ENCODE data around the gene NALCN. TPM values are rescaled to one million over a fixed set of nuclear protein-coding genes. Genes with fewer than 3 reads are reported as not detected.

NALCN gene
- total RNA-seq (0.89 TPM), polyA plus RNA-seq (ENCODE audit: insufficient read depth in 1 of 8, insufficient read length in 8 of 8, low replicate concordance in 1 of 8) (1 to 10 TPM in 1 of 8 donors, under 1 TPM in 7; 0.24 to 1.2 (median 0.32) TPM)
- long read RNA-seq, donor 1, result 0 reads
- long read RNA-seq, donor 2, result 0 reads
- long read RNA-seq, donor 3, result 0 reads
- long read RNA-seq, donor 4, result 0 reads
- long read RNA-seq, donor 5, result 0 reads
- long read RNA-seq, donor 6, result 0 reads
- long read RNA-seq, donor 7, result 0 reads
- long read RNA-seq, donor 8, result 0 reads
- long read RNA-seq, donor 9, result 0 reads
- long read RNA-seq, donor 10, result 0 reads
- long read RNA-seq, donor 11, result 0 reads

DNA sequence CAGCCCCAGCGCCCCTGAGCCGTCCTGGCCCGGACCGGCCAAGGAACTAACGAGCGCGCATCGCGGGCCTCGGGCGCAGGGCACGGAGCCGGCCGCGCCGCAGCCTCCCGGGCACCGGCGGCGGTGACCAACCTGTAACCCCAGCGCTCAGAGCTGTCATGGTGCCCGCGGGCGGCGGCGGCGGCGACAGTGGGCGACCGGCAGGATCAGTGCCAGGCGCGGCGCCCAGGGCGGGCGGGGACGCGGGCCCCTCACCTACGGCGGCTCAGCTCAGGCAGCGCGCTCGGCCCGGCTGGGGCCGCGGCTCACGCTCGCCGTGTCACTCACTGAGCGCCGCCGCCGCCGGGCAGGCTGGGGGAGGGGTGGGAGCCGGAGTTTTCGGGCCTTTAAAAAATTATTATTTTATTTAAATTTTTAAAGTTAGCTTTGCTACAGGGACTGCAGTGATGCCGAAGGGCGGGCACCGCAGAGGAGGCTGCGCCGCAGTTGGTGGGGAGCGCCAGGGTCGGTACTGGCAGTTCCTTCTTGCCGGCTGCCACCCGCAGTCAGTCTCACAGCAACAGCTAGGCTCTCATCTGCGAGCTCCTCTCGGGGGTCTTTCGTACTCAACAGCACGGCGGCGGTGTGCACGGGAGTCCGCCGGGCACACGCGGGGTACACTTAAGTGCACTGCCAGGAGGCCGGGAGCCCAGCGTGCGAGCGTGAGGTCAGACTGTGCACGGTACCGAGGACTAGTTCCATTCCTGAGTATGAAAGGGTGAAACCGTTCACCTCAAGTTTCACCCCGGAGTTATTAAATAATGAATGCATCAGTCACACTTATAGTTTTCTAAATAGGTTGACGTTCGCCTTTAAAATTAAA is at the start of gene NALCN:
TSS of gene NALCN (minus strand) at position 328 of the 862 bp plus-strand sequence. CDS start 17,382 bp downstream, outside the sequence.
- under 1% methylated on average over 63 of the region's 85 CpGs for whole genome bisulfite sequencing (ENCODE audit: insufficient coverage)
- H3K27ac ChIP-seq (ENCODE audit: low read length), result no peak within 1 kb of the TSS
- H3K9me3 ChIP-seq (replicated peaks; ENCODE audit: control insufficient read depth, low read depth, low read length), result no peaks in the 10 kb centered on the region
- H3K36me3 ChIP-seq (ENCODE audit: control insufficient read depth, insufficient read depth, low read length), result no peaks in the 10 kb centered on the region
- peaks cover 23% of the 10 kb centered on the region for H3K27me3 ChIP-seq (ENCODE audit: control insufficient read depth, insufficient read depth, low read length)
- H3K4me3 ChIP-seq (ENCODE audit: low read length), result peak within 1 kb of the TSS; percentile 26
- DNase-seq, result peak; percentile 7
- H3K4me1 ChIP-seq (ENCODE audit: control insufficient read depth, insufficient read depth, low read length), result no peaks in the 10 kb centered on the region

DNA sequence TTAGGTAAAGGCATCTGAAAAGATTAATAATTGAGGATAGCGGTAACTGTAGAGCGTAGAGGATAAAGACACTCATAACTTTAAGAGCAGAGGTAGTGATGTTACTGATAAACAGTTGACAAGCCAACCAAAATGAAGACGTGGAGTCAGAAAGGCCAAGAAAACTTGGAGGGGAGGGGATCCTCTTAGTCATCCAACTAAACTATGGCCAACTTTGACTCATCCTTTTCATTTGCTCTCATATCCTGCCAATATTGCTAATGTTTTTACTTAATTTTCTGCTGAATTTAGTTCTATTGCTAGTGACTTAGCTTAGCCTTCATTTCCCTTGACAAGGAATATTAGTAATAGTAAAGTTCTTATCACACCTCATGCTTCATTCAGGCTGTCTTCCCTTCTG is 49.6 kb upstream of the NALCN start:
- Histone ChIP-seq H3K4me1 (ENCODE audit: control insufficient read depth, insufficient read depth, low read length) (no peaks in the 10 kb centered on the region), H3K4me3 (ENCODE audit: low read length) (no peak overlapping the region), H3K9me3 (replicated peaks; ENCODE audit: control insufficient read depth, low read depth, low read length) (no peaks in the 10 kb centered on the region), H3K36me3 (ENCODE audit: control insufficient read depth, insufficient read depth, low read length) (no peaks in the 10 kb centered on the region), H3K27ac (ENCODE audit: low read length) (no peak overlapping the region), H3K27me3 (ENCODE audit: control insufficient read depth, insufficient read depth, low read length) (no peaks in the 10 kb centered on the region)
- no peak for DNase-seq
- WGBS (ENCODE audit: insufficient coverage), result 100% methylated on average over 2 of the region's 3 CpGs

DNA sequence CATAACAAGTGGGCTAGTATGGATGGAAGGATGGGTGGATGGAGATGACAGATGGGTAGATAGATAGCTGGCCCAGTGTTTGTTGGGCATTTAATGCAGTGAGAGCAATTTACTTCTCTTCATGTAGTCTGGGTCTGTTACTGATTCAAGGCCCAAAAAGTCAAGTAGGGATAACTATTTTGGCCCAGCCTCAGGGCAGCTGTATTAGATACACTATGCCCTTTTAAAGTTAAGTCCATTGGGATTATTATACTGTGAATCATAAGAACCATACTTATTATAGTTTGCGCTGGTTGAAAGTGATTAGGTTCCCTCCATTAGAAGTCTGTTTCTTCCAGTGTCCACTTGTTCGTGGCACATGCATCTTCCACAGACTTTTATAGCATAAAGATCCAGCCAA is 40.9 kb upstream of the NALCN start:
- DNase-seq, result no peak
- H3K27ac ChIP-seq (ENCODE audit: low read length), result no peak overlapping the region
- H3K9me3 ChIP-seq (replicated peaks; ENCODE audit: control insufficient read depth, low read depth, low read length), result no peaks in the 10 kb centered on the region
- no peaks in the 10 kb centered on the region for H3K36me3 ChIP-seq (ENCODE audit: control insufficient read depth, insufficient read depth, low read length)
- peaks cover 8% of the 10 kb centered on the region for H3K27me3 ChIP-seq (ENCODE audit: control insufficient read depth, insufficient read depth, low read length)
- no peaks in the 10 kb centered on the region for H3K4me1 ChIP-seq (ENCODE audit: control insufficient read depth, insufficient read depth, low read length)
- no peak overlapping the region for H3K4me3 ChIP-seq (ENCODE audit: low read length)
- WGBS (ENCODE audit: insufficient coverage), result no CpG with 5 or more reads among the region's 2 CpGs

DNA sequence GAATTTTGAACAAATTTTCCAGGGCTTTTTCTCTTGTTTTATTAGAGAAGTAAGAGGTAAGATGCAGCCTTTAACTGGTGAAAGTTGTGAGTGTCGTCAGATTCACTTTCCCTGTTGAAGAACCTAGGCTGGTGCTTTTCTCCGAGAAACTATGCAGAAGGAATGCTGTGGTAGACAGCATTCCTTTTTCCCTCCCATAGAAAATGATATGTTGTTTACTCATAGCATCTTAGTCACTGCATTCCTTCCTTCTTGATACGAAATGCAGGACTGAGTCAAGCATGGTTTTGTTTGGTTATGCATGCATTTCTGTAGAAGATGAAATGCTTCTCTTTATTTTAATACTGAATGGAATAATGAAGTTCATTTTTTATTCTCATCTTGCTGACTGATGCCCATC is 39.6 kb upstream of the NALCN start:
- H3K36me3 ChIP-seq (ENCODE audit: control insufficient read depth, insufficient read depth, low read length), result no peaks in the 10 kb centered on the region
- no peak overlapping the region for H3K27ac ChIP-seq (ENCODE audit: low read length)
- WGBS (ENCODE audit: insufficient coverage), result no CpG with 5 or more reads among the region's 3 CpGs
- H3K9me3 ChIP-seq (replicated peaks; ENCODE audit: control insufficient read depth, low read depth, low read length), result no peaks in the 10 kb centered on the region
- H3K27me3 ChIP-seq (ENCODE audit: control insufficient read depth, insufficient read depth, low read length), result peaks cover 8% of the 10 kb centered on the region
- DNase-seq, result no peak
- H3K4me1 ChIP-seq (ENCODE audit: control insufficient read depth, insufficient read depth, low read length), result no peaks in the 10 kb centered on the region
- H3K4me3 ChIP-seq (ENCODE audit: low read length), result no peak overlapping the region

DNA sequence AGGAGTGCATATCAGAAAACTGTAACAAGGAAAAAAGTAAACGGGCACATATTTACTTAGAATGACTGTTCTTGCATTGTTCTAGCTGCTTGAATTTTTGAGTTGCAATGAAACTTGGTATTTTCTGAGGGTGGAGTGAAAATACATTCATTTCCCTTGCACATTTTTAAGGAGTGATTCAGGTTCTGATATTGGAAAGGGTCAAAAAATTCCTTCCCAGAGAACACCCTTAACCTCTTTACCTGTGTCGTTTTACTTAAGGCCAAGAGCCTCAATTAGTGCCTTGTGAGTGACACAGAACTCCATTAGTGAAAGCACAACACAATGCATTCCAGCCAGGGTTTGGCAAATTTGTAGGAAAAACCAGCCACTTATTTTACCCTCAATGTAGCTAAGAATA is 38.5 kb upstream of the NALCN start:
- WGBS (ENCODE audit: insufficient coverage), result no CpG with 5 or more reads among the region's 2 CpGs
- Histone ChIP-seq H3K4me3 (ENCODE audit: low read length) (no peak overlapping the region), H3K27me3 (ENCODE audit: control insufficient read depth, insufficient read depth, low read length) (peaks cover 8% of the 10 kb centered on the region), H3K36me3 (ENCODE audit: control insufficient read depth, insufficient read depth, low read length) (no peaks in the 10 kb centered on the region), H3K27ac (ENCODE audit: low read length) (peak overlapping the region; percentile 13), H3K9me3 (replicated peaks; ENCODE audit: control insufficient read depth, low read depth, low read length) (no peaks in the 10 kb centered on the region), H3K4me1 (ENCODE audit: control insufficient read depth, insufficient read depth, low read length) (no peaks in the 10 kb centered on the region)
- DNase-seq, result peak; percentile 50

DNA sequence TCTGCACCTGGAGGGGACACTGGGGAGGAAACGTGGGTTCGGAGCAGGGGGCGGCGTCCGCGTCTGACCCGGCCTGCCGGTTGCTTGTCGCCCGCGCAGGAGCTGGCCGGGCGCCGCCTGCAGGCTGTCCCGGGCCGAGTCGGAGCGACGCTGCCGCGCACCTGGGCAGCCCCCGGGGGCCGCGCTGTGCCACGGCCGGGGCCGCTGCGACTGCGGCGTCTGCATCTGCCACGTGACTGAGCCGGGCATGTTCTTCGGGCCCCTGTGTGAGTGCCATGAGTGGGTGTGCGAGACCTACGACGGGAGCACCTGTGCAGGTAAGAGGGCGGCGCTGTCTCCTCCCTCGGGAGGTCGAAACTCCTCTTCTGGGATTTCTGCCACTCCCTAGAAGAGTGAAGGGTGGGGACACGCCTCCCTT is 37.5 kb upstream of the NALCN start:
- peaks cover 8% of the 10 kb centered on the region for H3K27me3 ChIP-seq (ENCODE audit: control insufficient read depth, insufficient read depth, low read length)
- WGBS (ENCODE audit: insufficient coverage), result 1% methylated on average over 32 of the region's 41 CpGs
- H3K4me1 ChIP-seq (ENCODE audit: control insufficient read depth, insufficient read depth, low read length), result no peaks in the 10 kb centered on the region
- no peaks in the 10 kb centered on the region for H3K36me3 ChIP-seq (ENCODE audit: control insufficient read depth, insufficient read depth, low read length)
- H3K27ac ChIP-seq (ENCODE audit: low read length), result no peak overlapping the region
- DNase-seq, result peak; percentile 4
- no peaks in the 10 kb centered on the region for H3K9me3 ChIP-seq (replicated peaks; ENCODE audit: control insufficient read depth, low read depth, low read length)
- peak overlapping the region; percentile 28 for H3K4me3 ChIP-seq (ENCODE audit: low read length)

DNA sequence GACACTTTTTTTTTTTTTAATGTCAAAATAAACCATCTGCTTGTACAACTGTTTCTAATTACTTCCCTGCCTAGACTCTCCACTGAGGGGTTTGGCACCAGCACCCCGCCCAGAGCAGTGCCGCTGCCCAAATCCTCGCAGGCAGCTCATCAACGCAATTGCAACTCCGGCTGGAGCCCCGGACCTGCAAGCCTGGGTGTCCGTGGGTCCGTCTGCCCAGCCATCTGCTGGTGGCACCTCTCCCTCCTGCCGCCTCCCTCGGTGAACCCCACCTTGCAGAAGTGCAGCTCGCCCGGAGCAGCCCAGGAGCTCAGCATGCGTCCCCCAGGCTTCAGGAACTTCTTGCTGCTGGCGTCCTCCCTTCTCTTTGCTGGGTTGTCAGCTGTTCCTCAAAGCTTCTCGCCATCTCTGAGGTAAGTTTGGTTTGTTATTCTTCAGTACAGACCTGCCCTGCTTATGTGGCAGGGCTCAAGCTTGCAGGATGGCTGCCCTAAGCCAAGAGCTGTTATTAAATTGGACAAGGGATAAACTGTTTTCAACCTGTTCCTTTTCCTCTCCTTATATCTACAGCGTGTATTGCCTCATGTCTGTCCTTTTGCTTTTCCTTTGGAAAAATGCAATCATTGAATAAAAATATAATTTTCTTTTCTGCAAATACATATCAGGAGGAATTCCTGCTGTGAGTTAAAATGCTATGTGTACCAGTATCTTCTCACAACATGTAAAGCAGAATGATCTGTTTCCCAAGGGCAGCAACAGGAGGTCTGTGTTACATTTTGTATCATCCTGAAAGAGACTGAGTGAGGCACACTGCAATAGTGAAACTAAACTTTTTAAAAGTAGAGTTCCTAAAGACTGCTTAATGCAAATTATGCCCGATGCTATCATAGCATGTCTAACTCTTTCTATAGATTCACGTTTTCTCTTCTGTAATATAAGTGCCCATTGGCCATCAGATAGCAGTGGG is 36.5 kb upstream of the NALCN start, which contains the start of gene ITGBL1:
TSS of gene ITGBL1 (plus strand) at position 157 of the 967 bp plus-strand sequence. CDS start at position 316, 159 bp downstream.
- peak; percentile 42 for DNase-seq
- H3K27ac ChIP-seq (ENCODE audit: low read length), result no peak within 1 kb of the TSS
- no peaks in the 10 kb centered on the region for H3K36me3 ChIP-seq (ENCODE audit: control insufficient read depth, insufficient read depth, low read length)
- no peaks in the 10 kb centered on the region for H3K4me1 ChIP-seq (ENCODE audit: control insufficient read depth, insufficient read depth, low read length)
- H3K9me3 ChIP-seq (replicated peaks; ENCODE audit: control insufficient read depth, low read depth, low read length), result no peaks in the 10 kb centered on the region
- H3K27me3 ChIP-seq (ENCODE audit: control insufficient read depth, insufficient read depth, low read length), result peaks cover 8% of the 10 kb centered on the region
- 20% methylated on average over 10 of the region's 18 CpGs for WGBS (ENCODE audit: insufficient coverage)
- H3K4me3 ChIP-seq (ENCODE audit: low read length), result peak within 1 kb of the TSS; percentile 28

DNA sequence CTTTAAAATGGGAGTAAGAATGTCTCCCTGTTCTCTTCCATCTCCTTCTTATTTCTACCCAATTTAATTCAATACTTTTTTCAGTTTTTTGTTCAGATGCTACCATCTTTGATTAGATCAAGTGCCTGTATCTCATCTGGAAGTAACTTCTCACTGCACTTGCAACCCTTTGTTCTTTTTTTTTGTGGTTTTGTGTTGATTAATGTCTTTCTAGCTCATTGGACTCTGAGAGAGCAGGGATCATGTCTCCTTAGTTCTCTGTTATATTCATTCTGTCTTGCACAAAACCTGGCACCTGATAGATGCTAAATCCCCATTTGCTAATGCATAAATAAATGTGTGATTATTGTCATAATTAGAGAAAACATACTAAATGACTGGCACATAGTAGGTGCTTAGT is 35.3 kb upstream of the NALCN start:
- no peak for DNase-seq
- H3K36me3 ChIP-seq (ENCODE audit: control insufficient read depth, insufficient read depth, low read length), result no peaks in the 10 kb centered on the region
- H3K27ac ChIP-seq (ENCODE audit: low read length), result no peak overlapping the region
- H3K4me3 ChIP-seq (ENCODE audit: low read length), result no peak overlapping the region
- H3K9me3 ChIP-seq (replicated peaks; ENCODE audit: control insufficient read depth, low read depth, low read length), result no peaks in the 10 kb centered on the region
- peaks cover 8% of the 10 kb centered on the region for H3K27me3 ChIP-seq (ENCODE audit: control insufficient read depth, insufficient read depth, low read length)
- H3K4me1 ChIP-seq (ENCODE audit: control insufficient read depth, insufficient read depth, low read length), result no peaks in the 10 kb centered on the region

DNA sequence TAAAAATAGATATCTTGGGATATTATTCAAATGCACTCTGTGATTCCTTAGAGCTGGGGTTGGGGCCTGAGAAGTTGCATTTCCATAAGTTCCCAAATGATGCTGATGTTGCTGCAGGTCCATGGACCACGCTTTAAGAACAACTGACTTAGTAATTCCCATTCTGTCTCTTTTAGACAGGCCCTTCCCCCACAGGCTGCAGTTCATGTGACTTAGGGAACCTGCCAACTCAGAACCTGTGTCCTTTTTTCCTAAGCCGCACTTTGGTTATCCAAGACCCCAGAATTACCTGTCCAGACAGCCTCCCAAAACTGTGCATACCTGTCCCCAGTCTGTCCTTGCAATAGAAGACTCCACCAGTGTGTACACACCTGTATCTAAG is 34.4 kb upstream of the NALCN start:
- H3K9me3 ChIP-seq (replicated peaks; ENCODE audit: control insufficient read depth, low read depth, low read length), result no peaks in the 10 kb centered on the region
- no peak overlapping the region for H3K4me3 ChIP-seq (ENCODE audit: low read length)
- no peak for DNase-seq
- H3K27me3 ChIP-seq (ENCODE audit: control insufficient read depth, insufficient read depth, low read length), result peaks cover 8% of the 10 kb centered on the region
- no peaks in the 10 kb centered on the region for H3K4me1 ChIP-seq (ENCODE audit: control insufficient read depth, insufficient read depth, low read length)
- H3K27ac ChIP-seq (ENCODE audit: low read length), result no peak overlapping the region
- no peaks in the 10 kb centered on the region for H3K36me3 ChIP-seq (ENCODE audit: control insufficient read depth, insufficient read depth, low read length)
- 80% methylated on average over 1 of the region's 2 CpGs for WGBS (ENCODE audit: insufficient coverage)

All from muscle of leg (tissue), 16 donors.